ENCODE measurements around the gene CLDN4.

CLDN4 gene

GRCh38 chr7:73858807-73859206 lies 28.0 kb downstream of the CLDN4 start:
- peaks cover 17% of the 10 kb centered on the region for H3K27me3 ChIP-seq (ENCODE audit: insufficient read depth, poor library complexity, severe bottlenecking)
- no peak for DNase-seq (ENCODE audit: low read depth in 1 of 2, low spot score in 1 of 2)
- TF ChIP-seq REST (IDR thresholded peaks at IDR 0.05; ENCODE audit: insufficient replicate concordance, low read depth) (no peak), POLR2AphosphoS5 (IDR thresholded peaks at IDR 0.05; ENCODE audit: low read depth) (no peak), GABPA (IDR thresholded peaks at IDR 0.05; ENCODE audit: low read depth) (no peak), CTCF (IDR thresholded peaks at IDR 0.05; ENCODE audit: insufficient read depth, low read length) (no peak), SPI1 (IDR thresholded peaks at IDR 0.05; ENCODE audit: borderline replicate concordance, low read depth) (no peak)
- H3K27ac ChIP-seq (replicated peaks), result no peak overlapping the region
- H3K4me3 ChIP-seq (replicated peaks; ENCODE audit: insufficient read depth, low read length), result no peak overlapping the region

GRCh38 chr7:73860859-73861258 lies 30.1 kb downstream of the CLDN4 start, which contains the start of gene TMEM270:
Gene TMEM270, plus strand, starts transcription at chr7:73861159. Its CDS starts 36 bp downstream, at chr7:73861195.
- TF ChIP-seq POLR2AphosphoS5 (IDR thresholded peaks at IDR 0.05; ENCODE audit: low read depth), result no peak
- no peak for TF ChIP-seq SPI1 (IDR thresholded peaks at IDR 0.05; ENCODE audit: borderline replicate concordance, low read depth)
- TF ChIP-seq CTCF (IDR thresholded peaks at IDR 0.05; ENCODE audit: insufficient read depth, low read length), result no peak
- no peak for TF ChIP-seq GABPA (IDR thresholded peaks at IDR 0.05; ENCODE audit: low read depth)

GRCh38 chr7:73861305-73861704 lies 30.5 kb downstream of the CLDN4 start:
- H3K27me3 ChIP-seq (ENCODE audit: insufficient read depth, poor library complexity, severe bottlenecking), result peaks cover 6% of the 10 kb centered on the region
- no peak for TF ChIP-seq POLR2AphosphoS5 (IDR thresholded peaks at IDR 0.05; ENCODE audit: low read depth)
- TF ChIP-seq CTCF (IDR thresholded peaks at IDR 0.05; ENCODE audit: insufficient read depth, low read length), result no peak
- TF ChIP-seq REST (IDR thresholded peaks at IDR 0.05; ENCODE audit: insufficient replicate concordance, low read depth), result no peak
- TF ChIP-seq SPI1 (IDR thresholded peaks at IDR 0.05; ENCODE audit: borderline replicate concordance, low read depth), result no peak
- TF ChIP-seq GABPA (IDR thresholded peaks at IDR 0.05; ENCODE audit: low read depth), result no peak
- H3K4me3 ChIP-seq (replicated peaks; ENCODE audit: insufficient read depth, low read length), result no peak overlapping the region
- DNase-seq (ENCODE audit: low read depth in 1 of 2, low spot score in 1 of 2), result no peak
- H3K27ac ChIP-seq (replicated peaks), result no peak overlapping the region

More at GRCh38 chr7:73860859-73861258, 30.1 kb downstream of the CLDN4 start, which contains the start of gene TMEM270:
- no peak for DNase-seq (ENCODE audit: low read depth in 1 of 2, low spot score in 1 of 2)
- Histone ChIP-seq H3K27me3 (ENCODE audit: insufficient read depth, poor library complexity, severe bottlenecking) (peaks cover 9% of the 10 kb centered on the region), H3K4me3 (replicated peaks; ENCODE audit: insufficient read depth, low read length) (no peak within 1 kb of the TSS), H3K27ac (replicated peaks) (no peak within 1 kb of the TSS)
